RWPE1 (cell line): Measurements from ENCODE around the gene AK4.

Experiments used
- CTCF ChIA-PET: fragments of 350-600 bp; sonication (Branson Sonifier 250); formaldehyde crosslinking; extraction: SDS; loops from one replicate; lab custom pipeline; 2021; lab: Yijun Ruan, JAX
- POLR2A ChIA-PET: fragments of 400-600 bp; formaldehyde crosslinking; extraction: SDS; loops from one replicate; lab custom pipeline; 2020; ENCODE audit warnings: antibody characterized with exemption; ENCODE audit not compliant: low non-redundant PET; lab: Yijun Ruan, JAX
- DNase-seq: peaks from one replicate; pipeline ENCODE4 v3.0.0; 2012; ENCODE audit warnings: low spot score
- H3K27ac ChIP-seq: fragments of 450-650 bp; 2 replicates; pipeline ENCODE4 v1.5.1; 2017
- CTCF ChIP-seq: fragments of 450-650 bp; conservative IDR thresholded peaks from 2 replicates; pipeline ENCODE4 v1.5.1; 2017; ENCODE audit warnings: low read depth, mild to moderate bottlenecking

AK4 gene

GRCh38 chr1:65221638-65222339 is 73.8 kb downstream of the AK4 start:
- CTCF ChIA-PET: no interaction called here
- no peak overlapping the region for H3K27ac ChIP-seq
- no peak for TF ChIP-seq CTCF
- POLR2A ChIA-PET: no interaction called here
- DNase-seq: no peak

- TF ChIP-seq CTCF: no peak
- POLR2A ChIA-PET: no interaction called here
- CTCF ChIA-PET: no interaction called here
Measured at GRCh38 chr1:65222340-65222940, 74.4 kb downstream of the AK4 start.

GRCh38 chr1:65224681-65225091 is 76.7 kb downstream of the AK4 start:
- TF ChIP-seq CTCF: no peak
- ChIA-PET POLR2A (no interaction called here), CTCF (no interaction called here)
- DNase-seq: no peak
- no peak overlapping the region for H3K27ac ChIP-seq

More at GRCh38 chr1:65222340-65222940, 74.4 kb downstream of the AK4 start:
- H3K27ac ChIP-seq: no peak overlapping the region
- DNase-seq: no peak

- POLR2A ChIA-PET: no interaction called here
- CTCF ChIA-PET: no interaction called here
- no peak for DNase-seq
- H3K27ac ChIP-seq: no peak overlapping the region
- TF ChIP-seq CTCF: no peak
Measured at GRCh38 chr1:65225179-65225578, 77.2 kb downstream of the AK4 start.

GRCh38 chr1:65229201-65229600 is 81.2 kb downstream of the AK4 start:
- no peak overlapping the region for H3K27ac ChIP-seq
- ChIA-PET CTCF (interaction anchor here (0.6 to 1.4 kb wide), 2 partner anchors 80 to 459 kb away, joined by 7 to 10 read pairs; partner anchors contain the start of gene DNAJC6), POLR2A (no interaction called here)
- TF ChIP-seq CTCF: no peak
- DNase-seq: no peak

- no peak for TF ChIP-seq CTCF
- no peak overlapping the region for H3K27ac ChIP-seq
- DNase-seq: no peak
- POLR2A ChIA-PET: no interaction called here
- CTCF ChIA-PET: interaction anchor here (1.4 kb wide), 1 partner anchor 458 kb away, joined by 7 read pairs; no protein-coding TSS in a partner anchor
Measured at GRCh38 chr1:65229754-65230339, 81.8 kb downstream of the AK4 start.
